Ascending aorta (tissue), 2 donors: ENCODE data around the gene ARHGAP15. TPM values are rescaled to one million over a fixed set of nuclear protein-coding genes. Genes with fewer than 3 reads are reported as not detected.

Experiments used
- DNase-seq, 2 donors: peaks; one replicate each; pipeline ENCODE4 v3.0.0-alpha.2; 2019; ENCODE audit warnings: low spot score in 2 of 2
- H3K27ac ChIP-seq, 2 donors: fragments of 200-600 bp; sonication (generic); one replicate each; pipeline ENCODE4 v1.5.1; 2016 to 2017; ENCODE audit warnings: mild to moderate bottlenecking in 1 of 2
- H3K27me3 ChIP-seq: fragments of 200-600 bp; sonication (generic); one replicate; pipeline ENCODE4 v1.5.1; 2017
- H3K36me3 ChIP-seq, 2 donors: fragments of 200-600 bp; sonication (generic); one replicate each; pipeline ENCODE4 v1.5.1; 2016
- H3K4me1 ChIP-seq, 2 donors: fragments of 200-600 bp; sonication (generic); one replicate each; pipeline ENCODE4 v1.5.1; 2016 to 2017; ENCODE audit warnings: mild to moderate bottlenecking in 1 of 2
- H3K4me3 ChIP-seq, 2 donors: fragments of 200-600 bp; sonication (generic); one replicate each; pipeline ENCODE4 v1.5.1; 2016 to 2017; ENCODE audit warnings: mild to moderate bottlenecking in 1 of 2
- H3K9me3 ChIP-seq, 2 donors: fragments of 200-600 bp; sonication (generic); one replicate each; pipeline ENCODE4 v1.5.1; 2016
- intact Hi-C: fragments of 100-400 bp; cut with DNase I; formaldehyde crosslinking; loops from one replicate; pipeline ENCODE4 v1.15.1; 2023
- total RNA-seq: library from RNA; depleted of rRNA; stranded (reverse); fragments of >200 nt; gene quantifications from one replicate; pipeline ENCODE4 v1.1.0, GENCODE V29; 2016
- TF ChIP-seq, protein P1 (sequence below), 3 experiments: fragments of 200-600 bp in 2 of 3; fragments of 450-650 bp in 1 of 3; sonication (generic) in 2 of 3; IDR thresholded peaks; one replicate each; pipeline ENCODE4 v1.5.1; 2016 to 2019; ENCODE audit warnings: antibody characterized with exemption in 3 of 3, mild to moderate bottlenecking in 1 of 3, moderate library complexity in 1 of 3

ARHGAP15 gene
- total RNA-seq, 1 donor from 2014 or later = 1.4 TPM

DNA sequence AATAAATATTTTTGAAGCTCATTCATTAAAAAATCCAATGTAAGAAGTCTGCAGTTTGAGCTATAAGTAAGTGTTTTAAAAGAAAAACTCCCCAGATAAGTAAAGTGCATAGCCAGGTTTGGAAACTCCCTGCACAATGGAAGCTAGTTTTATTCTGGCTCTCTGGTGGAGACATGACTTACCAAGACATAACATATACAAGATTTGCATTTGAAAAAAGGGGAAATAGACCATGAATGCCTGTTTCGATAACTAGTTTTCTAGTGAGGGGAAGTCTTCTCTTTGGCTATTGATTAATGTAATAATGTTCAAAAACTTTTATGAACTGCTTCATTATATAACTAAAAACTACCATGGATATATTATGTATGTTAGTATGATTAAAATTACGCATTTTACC, 435.2 kb downstream of the ARHGAP15 start:
- TF ChIP-seq, protein P1, sequence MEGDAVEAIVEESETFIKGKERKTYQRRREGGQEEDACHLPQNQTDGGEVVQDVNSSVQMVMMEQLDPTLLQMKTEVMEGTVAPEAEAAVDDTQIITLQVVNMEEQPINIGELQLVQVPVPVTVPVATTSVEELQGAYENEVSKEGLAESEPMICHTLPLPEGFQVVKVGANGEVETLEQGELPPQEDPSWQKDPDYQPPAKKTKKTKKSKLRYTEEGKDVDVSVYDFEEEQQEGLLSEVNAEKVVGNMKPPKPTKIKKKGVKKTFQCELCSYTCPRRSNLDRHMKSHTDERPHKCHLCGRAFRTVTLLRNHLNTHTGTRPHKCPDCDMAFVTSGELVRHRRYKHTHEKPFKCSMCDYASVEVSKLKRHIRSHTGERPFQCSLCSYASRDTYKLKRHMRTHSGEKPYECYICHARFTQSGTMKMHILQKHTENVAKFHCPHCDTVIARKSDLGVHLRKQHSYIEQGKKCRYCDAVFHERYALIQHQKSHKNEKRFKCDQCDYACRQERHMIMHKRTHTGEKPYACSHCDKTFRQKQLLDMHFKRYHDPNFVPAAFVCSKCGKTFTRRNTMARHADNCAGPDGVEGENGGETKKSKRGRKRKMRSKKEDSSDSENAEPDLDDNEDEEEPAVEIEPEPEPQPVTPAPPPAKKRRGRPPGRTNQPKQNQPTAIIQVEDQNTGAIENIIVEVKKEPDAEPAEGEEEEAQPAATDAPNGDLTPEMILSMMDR (IDR thresholded peaks at IDR 0.05) = no peak
- H3K4me1 ChIP-seq = no peaks in the 10 kb centered on the region
- no peaks in the 10 kb centered on the region for H3K9me3 ChIP-seq
- no peaks in the 10 kb centered on the region for H3K36me3 ChIP-seq
- no peak for DNase-seq
- H3K4me3 ChIP-seq = no peak overlapping the region
- no peaks in the 10 kb centered on the region for H3K27me3 ChIP-seq
- intact Hi-C loops = no loop called here
- H3K27ac ChIP-seq = no peak overlapping the region

DNA sequence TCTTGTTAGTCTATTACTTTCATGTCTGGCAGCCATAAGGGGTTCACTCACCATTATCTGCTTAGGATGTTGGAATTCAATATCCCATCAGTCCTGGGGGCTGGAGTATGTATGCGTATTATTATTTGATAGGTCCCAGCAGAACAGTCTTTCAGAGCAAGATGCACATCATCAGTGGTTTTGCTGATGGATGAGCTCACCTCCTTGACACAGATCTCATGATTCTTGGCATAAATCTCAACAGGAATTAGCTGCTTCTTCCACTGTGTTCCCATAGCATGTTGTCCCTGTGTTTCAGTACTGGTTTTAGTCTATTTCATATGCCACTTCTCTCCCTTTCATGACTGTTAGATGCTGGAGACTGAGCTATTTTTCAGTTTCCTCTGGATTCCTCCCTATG, 442.5 kb downstream of the ARHGAP15 start:
- Histone ChIP-seq H3K9me3 (no peaks in the 10 kb centered on the region), H3K4me1 (no peaks in the 10 kb centered on the region)

DNA sequence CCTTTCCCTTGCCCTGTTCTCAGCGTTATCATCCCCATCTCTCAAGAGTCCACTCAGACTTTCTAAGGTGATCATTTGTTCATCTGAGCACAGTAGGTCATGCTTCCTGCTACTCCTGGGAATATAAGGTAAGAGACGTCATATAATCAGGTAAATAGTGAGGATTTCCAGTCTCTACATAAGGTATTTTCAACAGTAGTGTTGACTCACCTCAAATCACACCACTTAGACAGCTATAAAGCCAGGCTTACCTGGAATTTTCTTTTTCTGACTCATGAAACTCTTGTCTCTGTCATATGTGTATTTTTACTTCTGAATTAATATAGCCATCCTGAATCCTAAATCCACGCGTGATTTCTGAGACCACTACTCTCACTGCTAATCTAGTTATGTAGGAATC, 443.2 kb downstream of the ARHGAP15 start:
- TF ChIP-seq, protein P1 (IDR thresholded peaks at IDR 0.05) = no peak
- Histone ChIP-seq H3K9me3 (no peaks in the 10 kb centered on the region), H3K27ac (no peak overlapping the region), H3K36me3 (no peaks in the 10 kb centered on the region), H3K4me1 (no peaks in the 10 kb centered on the region), H3K27me3 (no peaks in the 10 kb centered on the region), H3K4me3 (no peak overlapping the region)
- intact Hi-C loops = no loop called here
- no peak for DNase-seq

More for the DNA sequence above, 442.5 kb downstream of the ARHGAP15 start:
- H3K4me3 ChIP-seq = no peak overlapping the region
- H3K27ac ChIP-seq = no peak overlapping the region
- intact Hi-C loops = no loop called here
- H3K27me3 ChIP-seq = no peaks in the 10 kb centered on the region
- TF ChIP-seq, protein P1 (IDR thresholded peaks at IDR 0.05) = no peak
- DNase-seq = no peak
- no peaks in the 10 kb centered on the region for H3K36me3 ChIP-seq

DNA sequence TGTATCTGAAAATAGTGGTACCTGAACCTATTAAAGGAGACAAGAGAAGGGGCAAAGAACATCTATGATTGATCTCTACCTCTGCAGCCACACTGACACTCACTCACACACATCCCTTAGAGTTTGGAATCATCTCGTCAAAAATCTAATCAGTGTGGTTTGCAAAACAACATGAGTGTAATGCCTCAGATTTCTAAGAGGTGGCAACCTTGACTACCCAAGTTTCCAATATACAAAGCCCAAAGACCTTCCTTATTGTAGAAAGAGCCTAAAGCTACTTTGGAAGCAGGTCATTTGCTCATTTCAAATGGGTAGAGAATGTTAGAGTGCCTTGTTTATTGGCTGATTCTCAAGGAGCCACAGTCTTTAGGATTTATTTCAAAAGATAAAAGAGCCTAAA, 444.9 kb downstream of the ARHGAP15 start:
- no peaks in the 10 kb centered on the region for H3K4me1 ChIP-seq
- TF ChIP-seq, protein P1 (IDR thresholded peaks at IDR 0.05) = no peak
- no peak for DNase-seq
- H3K4me3 ChIP-seq = no peak overlapping the region
- no peaks in the 10 kb centered on the region for H3K36me3 ChIP-seq
- intact Hi-C loops = no loop called here
- H3K27me3 ChIP-seq = no peaks in the 10 kb centered on the region
- no peak overlapping the region for H3K27ac ChIP-seq
- no peaks in the 10 kb centered on the region for H3K9me3 ChIP-seq

DNA sequence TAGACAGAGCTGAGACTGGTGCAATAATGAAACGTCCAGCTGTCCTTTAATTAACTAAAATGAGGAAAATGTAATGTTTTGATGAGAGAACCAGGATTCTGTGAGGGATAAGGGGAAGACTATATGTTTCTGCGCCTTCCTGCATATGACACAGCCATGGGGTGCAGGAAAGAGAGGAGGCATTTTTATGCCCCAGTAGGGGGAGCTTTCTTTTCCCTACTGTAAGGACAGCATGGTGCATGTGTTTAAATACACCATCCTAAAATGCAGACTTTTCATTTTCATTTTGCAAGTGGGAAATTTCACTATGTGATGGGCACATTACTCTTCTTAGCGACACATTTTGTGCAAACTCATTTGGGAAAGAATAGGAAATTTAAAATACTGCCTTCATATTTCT, 446.1 kb downstream of the ARHGAP15 start:
- TF ChIP-seq, protein P1 (IDR thresholded peaks at IDR 0.05) = no peak
- no peaks in the 10 kb centered on the region for H3K36me3 ChIP-seq
- no peak for DNase-seq
- no peak overlapping the region for H3K27ac ChIP-seq
- H3K4me1 ChIP-seq = no peaks in the 10 kb centered on the region
- intact Hi-C loops = no loop called here
- H3K4me3 ChIP-seq = no peak overlapping the region
- H3K27me3 ChIP-seq = no peaks in the 10 kb centered on the region
- no peaks in the 10 kb centered on the region for H3K9me3 ChIP-seq

DNA sequence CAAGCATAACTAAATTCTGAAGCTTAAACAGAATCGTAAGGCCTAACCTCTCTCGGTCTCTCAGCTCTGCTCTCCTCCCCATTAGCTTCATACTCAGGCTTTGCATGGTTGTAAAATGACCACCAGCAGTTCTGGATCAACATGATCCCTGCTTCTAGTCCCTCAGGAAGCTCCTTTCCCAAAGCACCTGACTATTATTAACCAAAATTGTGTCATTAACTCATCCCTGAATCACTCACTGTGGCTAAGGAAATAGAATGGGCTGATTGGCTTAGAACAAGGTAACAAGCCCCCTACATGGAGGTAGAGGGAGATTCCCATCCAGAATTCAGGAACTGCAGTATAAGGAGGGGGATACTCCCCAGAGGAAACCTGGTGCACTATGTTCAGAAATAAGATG, 448.3 kb downstream of the ARHGAP15 start:
- Histone ChIP-seq H3K4me1 (no peaks in the 10 kb centered on the region), H3K4me3 (no peak overlapping the region), H3K36me3 (no peaks in the 10 kb centered on the region), H3K27ac (no peak overlapping the region), H3K27me3 (no peaks in the 10 kb centered on the region), H3K9me3 (no peaks in the 10 kb centered on the region)
- DNase-seq = no peak
- TF ChIP-seq, protein P1 (IDR thresholded peaks at IDR 0.05) = no peak
- intact Hi-C loops = no loop called here
